T-helper 22 cell (primary cell): Measurements from ENCODE around the gene USP32.

Source experiments
- DNase-seq: peaks from one replicate; pipeline ENCODE4 v3.0.0-alpha.2; 2020; ENCODE audit warnings: low read depth

USP32 gene

DNA sequence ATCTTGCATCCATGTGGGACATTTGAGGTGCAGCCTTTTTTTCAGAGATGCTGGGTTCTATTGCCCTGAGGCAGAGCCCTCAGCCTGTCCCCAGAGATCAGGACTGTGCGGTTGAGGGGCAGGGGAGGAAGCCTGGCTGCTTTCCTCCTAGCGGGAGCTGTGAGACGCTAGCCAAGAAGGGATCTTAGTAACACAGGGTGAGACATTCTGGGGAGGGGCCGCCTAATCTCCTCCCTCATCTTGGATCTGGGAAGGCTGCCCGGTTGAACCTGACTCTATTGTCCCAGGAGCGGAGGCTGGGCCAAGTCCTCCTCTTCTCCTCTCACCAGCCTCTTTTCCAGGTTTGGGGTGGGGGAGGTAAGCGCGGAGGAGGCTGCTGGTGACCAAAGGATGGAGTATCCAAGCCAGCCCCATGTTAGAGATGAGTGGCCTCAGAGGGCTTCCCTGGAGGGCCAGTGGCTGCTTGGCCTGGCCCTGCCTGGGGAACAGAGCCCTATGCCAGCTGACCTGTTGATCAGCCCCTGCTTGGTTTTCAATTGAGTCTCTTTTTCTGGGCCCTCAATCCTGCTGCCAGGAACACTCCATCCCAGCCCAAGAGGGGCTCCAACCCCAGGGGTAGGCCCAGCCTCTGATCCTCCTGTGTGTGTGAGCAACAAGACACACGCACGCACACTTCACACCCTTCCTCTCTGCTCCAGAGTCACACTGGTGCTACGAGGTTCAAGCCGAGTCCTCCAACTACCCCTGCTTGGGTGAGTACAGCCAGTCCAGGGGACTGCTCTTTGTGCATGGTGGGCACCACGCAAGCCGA is 237.1 kb downstream of the USP32 start:
- DNase-seq, result no peak

DNA sequence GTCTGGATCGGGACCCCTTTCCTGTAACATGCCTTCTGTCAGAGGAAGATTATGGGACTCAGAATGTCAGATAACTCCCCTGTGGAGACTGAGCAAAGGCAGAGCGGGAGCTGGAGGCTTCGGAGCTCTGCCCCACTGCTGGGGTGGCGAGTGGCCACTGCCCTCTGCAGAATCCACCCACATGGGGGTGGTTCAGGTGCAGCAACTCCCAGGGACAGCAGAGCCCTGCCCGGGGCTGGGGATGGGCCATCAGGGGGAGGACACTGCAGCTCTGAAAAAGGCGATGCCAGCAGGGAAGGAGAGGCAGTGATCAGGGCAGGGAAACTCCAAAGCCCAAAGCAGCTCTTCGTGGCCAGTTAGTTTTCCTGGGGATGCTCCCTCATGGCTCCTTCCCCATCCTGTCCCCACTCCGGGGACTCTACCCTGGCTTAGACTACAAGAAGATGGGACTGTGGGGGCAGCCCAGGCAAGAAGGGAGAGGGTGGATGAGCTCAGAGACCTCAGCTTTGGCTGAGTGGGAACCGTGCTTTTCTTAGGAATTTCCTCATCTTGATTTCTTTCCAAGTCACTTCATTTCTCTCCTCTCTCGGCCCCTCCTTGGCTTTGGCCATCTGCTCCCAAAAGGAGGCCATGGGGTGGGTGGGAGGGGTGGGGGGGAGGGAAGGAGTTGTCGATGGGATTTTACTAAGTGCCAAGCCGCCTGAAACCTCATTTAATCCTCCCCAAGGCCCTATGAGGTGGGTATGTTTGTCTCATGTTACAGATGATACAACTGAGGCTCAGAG is 238.1 kb downstream of the USP32 start:
- DNase-seq, result no peak

DNA sequence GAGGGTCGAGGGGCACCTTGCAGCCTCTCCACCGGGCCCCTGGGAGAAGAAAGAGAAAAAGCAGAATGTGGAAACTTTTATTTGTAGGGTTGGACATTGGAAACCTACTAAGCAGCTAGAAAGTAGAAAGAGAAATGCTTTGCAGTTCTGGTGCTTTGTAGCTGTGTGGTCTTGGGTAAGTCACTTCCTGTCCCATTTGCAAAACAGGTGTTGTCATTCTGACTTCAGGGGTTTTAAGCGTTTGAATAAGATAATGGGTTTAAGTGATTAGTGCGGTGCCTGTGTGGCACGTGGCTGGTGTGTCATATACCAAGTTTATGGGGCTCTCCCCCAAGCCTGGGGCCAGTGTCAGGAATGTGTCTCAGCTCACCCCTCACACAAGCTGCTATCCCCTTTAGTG is 240.6 kb downstream of the USP32 start:
- DNase-seq, result no peak

DNA sequence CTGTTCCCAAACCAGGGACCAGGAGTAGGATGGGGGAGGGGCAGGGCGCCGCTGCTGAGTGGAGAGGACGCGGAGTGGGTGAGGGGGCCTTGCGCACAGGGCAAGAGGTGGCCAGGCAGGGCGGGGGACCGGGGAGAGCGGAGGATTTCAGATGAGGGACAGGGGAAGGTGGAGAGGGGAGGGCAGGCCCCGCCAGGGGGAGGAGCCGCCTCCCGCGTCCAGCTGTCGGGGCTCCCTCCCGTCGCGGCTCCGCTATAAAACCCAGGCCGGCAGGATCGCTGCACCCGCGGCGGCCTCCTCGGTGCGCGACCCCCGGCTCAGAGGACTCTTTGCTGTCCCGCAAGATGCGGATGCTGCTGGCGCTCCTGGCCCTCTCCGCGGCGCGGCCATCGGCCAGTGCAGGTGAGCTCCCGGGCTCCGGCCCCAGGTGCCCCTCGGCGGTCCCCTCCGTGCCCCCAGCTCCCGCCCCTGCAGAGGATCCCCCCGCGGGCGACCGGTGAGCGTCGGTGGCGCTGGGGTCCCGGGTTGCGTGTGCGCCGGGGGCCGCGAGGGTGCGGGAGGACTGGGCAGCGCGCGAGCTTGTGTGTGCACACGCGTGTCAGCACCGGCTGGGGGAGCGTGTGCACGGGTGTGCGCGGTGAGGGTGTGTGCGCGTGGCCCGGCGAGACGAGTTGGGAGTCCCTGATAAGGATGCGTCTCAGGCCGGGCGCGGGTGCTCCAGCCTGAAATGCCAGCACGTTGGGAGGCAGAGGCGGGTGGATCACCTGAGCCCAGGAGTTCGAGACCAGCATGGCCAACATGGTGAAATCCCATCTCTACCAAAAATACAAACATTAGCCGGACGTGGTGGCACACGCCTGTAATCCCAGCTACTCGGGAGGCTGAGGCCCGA is 242.0 kb downstream of the USP32 start, which contains the start of gene CA4:
Gene CA4 (plus strand): TSS at position 283 of the 892 bp plus-strand sequence. CDS start 62 bp downstream, at position 345.
- DNase-seq, result no peak

DNA sequence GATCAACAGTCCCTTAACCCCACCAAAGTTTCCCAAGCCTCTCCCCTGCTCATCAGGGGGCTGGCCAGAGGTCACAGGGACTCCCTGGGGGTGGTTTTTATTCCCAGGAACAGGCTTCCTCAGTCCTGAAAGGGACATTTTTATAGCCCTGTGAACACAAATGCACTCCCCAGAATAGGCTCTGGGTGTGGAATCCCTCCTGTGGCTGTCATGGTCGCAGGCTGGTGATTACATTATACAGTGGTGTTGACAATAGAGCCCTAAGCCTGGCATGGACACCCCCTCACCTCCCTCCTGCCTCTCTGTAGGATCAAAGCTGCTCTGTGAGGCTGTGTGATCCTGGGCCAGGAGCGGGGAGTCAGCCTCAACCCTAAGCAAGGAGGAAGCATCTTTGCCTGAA is 243.6 kb downstream of the USP32 start:
- no peak for DNase-seq

DNA sequence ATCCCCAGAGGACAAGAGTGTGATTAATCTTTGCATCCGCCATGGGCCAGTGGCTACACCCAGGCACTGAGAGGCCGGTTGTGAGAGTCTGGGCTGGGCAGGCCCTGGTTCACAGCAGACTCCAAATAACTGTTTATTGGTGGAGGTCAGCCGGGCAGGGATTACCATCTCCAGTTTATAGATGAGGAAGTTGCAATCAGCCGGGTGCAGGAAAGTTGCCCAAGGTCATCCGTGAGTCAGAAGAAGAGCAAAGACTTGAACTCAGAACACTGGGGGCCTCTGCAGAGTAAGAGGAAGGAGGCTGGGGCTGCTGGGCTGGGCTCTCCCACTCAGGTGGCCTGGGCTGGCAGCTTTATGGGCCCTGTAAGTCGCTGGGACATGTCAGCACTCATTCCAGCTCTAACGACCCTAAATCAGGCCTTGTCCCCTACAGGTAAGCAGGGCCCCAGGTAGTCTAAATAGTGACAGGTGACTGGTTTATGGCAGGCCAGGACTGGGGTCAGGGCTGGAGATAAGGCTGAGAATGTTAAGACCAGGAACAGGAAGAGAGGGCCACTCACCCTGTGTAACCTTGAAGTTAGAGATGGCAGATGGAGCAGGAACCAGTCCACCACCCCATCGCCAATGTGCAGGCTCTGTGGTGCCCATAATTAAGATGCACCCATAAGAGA is 244.2 kb downstream of the USP32 start:
- no peak for DNase-seq

- no peak for DNase-seq
These were observed 245.7 kb downstream of the USP32 start for GRCh38 chr17:60146206-60146605.

- DNase-seq, result no peak
These were observed 246.7 kb downstream of the USP32 start for GRCh38 chr17:60145006-60145935.

GRCh38 chr17:60142872-60143499 is 248.9 kb downstream of the USP32 start:
- DNase-seq, result peak; percentile 36

GRCh38 chr17:60141111-60142018 is 250.6 kb downstream of the USP32 start:
- DNase-seq, result no peak

GRCh38 chr17:60139438-60140285 is 252.3 kb downstream of the USP32 start:
- peak; percentile 28 for DNase-seq

DNA sequence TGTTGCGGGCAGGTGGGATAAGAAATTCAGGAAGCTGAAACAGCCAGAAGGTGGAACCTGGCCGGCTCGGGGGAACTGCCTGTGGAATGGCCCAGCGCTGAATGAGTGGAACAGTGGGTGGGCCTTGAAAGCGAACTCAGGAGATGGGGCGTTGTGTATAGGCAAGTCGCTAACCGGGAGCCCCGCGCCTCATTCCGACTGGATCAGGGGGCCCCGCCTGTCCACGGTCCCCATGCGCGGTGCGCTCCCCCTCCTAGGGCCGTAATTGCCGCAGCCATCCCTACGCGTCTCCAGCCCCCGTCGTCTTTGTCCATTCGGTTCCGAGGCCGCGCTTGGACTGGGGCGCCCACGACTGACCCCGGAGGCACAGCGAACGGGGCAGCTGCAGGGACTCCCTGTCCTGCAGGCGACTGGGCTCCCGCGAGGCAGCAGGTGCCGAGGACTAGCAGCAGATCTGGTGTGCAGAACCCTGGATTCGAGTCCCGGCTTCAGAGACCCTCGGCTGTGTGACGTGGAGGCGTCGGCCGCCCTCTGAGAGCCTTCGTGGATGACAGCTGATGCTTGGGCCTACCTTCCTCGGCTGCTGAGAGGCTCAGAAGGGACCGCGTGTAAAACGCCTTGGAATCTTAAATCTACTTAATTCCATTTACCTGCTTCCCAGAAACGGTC is 253.0 kb downstream of the USP32 start:
- no peak for DNase-seq

GRCh38 chr17:60137731-60138130 is 254.2 kb downstream of the USP32 start:
- DNase-seq, result no peak

DNA sequence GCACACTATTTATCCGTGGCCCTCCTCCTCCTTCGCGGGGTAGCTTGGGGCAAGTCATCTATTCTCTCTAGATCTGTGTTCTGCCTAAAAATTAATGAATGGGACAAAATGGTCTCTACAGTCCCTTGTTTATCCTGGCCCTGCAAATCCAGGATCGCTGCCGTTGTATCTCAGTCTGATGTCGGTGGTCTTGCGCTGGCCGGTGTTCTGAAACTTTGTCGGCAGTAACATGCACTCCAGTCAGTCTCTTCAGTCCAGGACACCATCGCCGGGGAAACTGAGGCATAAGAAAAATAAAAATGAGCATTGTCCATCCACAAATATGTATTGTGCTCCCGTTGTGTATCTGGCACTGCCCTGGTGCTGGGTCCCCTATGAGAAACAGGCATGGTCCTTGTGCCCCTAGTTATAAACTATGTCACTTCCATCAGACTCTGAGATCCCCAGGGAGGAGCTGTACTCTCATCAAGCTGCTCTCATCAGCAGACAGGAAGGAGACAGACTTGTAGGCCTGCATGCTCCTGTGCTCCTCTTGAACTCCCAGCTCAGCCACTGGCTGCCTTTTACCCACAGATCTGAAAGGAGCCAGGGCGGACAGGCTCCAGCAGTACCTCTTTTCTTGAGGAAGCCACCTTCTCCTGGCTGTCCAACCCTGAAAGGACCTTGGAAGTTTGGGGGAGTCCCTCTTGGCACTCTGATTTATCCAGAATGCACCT is 255.8 kb downstream of the USP32 start:
- no peak for DNase-seq

- peak; percentile 66 for DNase-seq
These were observed 256.6 kb downstream of the USP32 start for GRCh38 chr17:60135151-60135950.
